ENCODE results near the gene SKOR1.

Gene SKOR1

GRCh38 chr15:67865331-67865730 is 40.0 kb downstream of the SKOR1 start:
- Histone ChIP-seq H3K4me3 (no peak overlapping the region), H3K27ac (no peak overlapping the region)
- no peak for DNase-seq (ENCODE audit: low spot score)
- no peak for TF ChIP-seq CTCF (IDR thresholded peaks at IDR 0.05)

DNA sequence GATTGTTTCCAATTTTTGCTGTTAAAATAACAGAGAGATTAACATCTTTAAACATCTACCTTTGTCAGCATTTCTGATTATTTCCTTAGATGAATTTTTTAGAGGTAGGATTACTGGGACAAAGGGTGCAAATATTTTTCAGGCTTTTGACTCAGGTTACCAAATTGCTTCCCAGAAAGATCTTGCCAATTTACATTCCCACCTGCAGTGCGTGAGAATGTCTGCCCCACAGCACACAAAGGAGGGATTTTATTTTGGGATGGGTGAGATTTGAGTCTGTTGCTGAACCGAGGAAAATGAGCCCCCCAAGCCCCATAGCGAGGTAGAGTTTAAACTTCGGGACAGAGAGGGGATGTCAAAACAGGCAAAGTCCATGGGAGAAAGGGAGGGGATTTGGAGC is 40.5 kb downstream of the SKOR1 start:
- DNase-seq (ENCODE audit: low spot score) = no peak

DNA sequence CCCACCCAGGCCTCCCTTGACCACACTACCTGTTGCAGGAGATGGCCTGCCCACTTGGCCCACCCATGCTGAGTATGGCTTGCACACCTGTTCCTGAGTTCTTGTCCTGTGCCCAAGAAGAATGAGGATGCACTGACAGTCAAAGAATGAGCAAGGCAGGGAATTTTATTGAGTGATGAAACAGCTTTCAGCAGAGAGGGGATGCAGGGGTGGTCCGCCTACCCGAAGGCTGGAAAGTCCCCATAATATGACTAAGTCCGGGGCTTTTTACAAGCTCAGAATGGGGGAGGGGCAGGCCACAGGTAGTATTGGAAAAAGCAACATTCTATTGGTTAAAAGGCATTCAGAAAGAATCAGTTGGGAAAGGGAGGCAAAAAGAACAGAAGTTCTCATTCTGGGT is 44.4 kb downstream of the SKOR1 start:
- H3K27ac ChIP-seq = no peak overlapping the region

More for the DNA sequence above, 40.5 kb downstream of the SKOR1 start:
- Histone ChIP-seq H3K4me3 (no peak overlapping the region), H3K27ac (no peak overlapping the region)
- TF ChIP-seq CTCF (IDR thresholded peaks at IDR 0.05) = no peak

GRCh38 chr15:67870868-67871408 is 45.6 kb downstream of the SKOR1 start:
- Histone ChIP-seq H3K27ac (no peak overlapping the region), H3K4me3 (no peak overlapping the region)
- TF ChIP-seq CTCF (IDR thresholded peaks at IDR 0.05) = no peak
- DNase-seq (ENCODE audit: low spot score) = no peak

More for the DNA sequence above, 44.4 kb downstream of the SKOR1 start:
- H3K4me3 ChIP-seq = no peak overlapping the region
- TF ChIP-seq CTCF (IDR thresholded peaks at IDR 0.05) = no peak
- DNase-seq (ENCODE audit: low spot score) = no peak

DNA sequence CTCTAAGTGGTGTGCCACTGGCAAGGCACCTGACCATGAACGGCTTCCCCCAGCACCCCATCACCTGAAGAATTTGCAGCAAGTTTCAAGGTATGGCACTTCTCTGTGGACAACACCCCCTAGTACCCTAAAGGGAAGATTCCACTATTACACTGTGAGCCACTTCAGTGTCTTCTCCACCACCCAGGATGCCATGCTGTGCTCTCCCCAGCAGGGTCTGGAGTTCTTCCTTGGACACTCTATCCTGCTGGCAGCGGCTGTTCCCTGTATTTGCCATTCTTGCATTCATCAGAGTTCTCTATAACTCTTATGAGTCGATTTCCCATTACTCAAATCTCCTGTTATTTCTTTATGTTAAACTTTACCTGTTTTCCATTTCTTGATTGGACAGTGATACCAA is 48.5 kb downstream of the SKOR1 start:
- DNase-seq (ENCODE audit: low spot score) = no peak
- no peak overlapping the region for H3K4me3 ChIP-seq
- H3K27ac ChIP-seq = no peak overlapping the region
- TF ChIP-seq CTCF (IDR thresholded peaks at IDR 0.05) = no peak

DNA sequence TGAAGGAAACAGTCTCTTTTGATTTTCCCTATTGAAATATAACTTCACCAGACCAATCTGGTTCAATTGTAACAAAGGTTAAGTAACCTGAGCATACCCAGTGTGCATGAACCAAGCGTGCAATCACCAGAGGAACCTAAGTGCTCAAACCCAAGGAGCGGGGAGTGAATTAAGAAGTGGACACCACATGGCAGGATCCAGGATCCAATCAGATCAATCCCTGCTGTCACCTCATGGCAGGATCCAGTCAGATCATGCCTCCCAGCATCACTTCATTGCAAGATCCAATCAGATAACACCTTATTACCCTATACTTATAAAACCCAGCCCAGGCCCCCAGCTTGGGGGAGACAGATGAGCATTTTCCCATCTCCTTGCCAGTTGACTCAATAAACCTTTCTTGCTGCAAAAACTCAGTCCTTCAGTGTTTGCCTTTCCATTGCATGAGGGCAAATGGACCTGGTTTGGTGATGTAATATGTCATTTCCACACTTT is 53.5 kb downstream of the SKOR1 start:
- DNase-seq (ENCODE audit: low spot score) = no peak
- TF ChIP-seq CTCF (IDR thresholded peaks at IDR 0.05) = no peak
- Histone ChIP-seq H3K27ac (no peak overlapping the region), H3K4me3 (no peak overlapping the region)

- no peak for TF ChIP-seq CTCF (IDR thresholded peaks at IDR 0.05)
- Histone ChIP-seq H3K4me3 (no peak overlapping the region), H3K27ac (no peak overlapping the region)
- no peak for DNase-seq (ENCODE audit: low spot score)
Measured at GRCh38 chr15:67879440-67880129, 54.3 kb downstream of the SKOR1 start.

Data from coronary artery (tissue), 2 donors.